Measurements from ENCODE around the gene CALHM4.
A peak's percentile ranks its signal among the peaks of the same experiment; 100 is the strongest.

Gene CALHM4, protein sequence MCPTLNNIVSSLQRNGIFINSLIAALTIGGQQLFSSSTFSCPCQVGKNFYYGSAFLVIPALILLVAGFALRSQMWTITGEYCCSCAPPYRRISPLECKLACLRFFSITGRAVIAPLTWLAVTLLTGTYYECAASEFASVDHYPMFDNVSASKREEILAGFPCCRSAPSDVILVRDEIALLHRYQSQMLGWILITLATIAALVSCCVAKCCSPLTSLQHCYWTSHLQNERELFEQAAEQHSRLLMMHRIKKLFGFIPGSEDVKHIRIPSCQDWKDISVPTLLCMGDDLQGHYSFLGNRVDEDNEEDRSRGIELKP

GRCh38 chr6:116553451-116553850 lies at the start of gene CALHM4:
Gene CALHM4, plus strand, starts transcription at chr6:116553751. Its CDS starts 43 bp downstream, at chr6:116553794.
- no peak for TF ChIP-seq CTCF (IDR thresholded peaks at IDR 0.05)

- TF ChIP-seq CTCF (IDR thresholded peaks at IDR 0.05) = no peak
Measured at GRCh38 chr6:116507324-116507723, 46.2 kb upstream of the CALHM4 start.

DNA sequence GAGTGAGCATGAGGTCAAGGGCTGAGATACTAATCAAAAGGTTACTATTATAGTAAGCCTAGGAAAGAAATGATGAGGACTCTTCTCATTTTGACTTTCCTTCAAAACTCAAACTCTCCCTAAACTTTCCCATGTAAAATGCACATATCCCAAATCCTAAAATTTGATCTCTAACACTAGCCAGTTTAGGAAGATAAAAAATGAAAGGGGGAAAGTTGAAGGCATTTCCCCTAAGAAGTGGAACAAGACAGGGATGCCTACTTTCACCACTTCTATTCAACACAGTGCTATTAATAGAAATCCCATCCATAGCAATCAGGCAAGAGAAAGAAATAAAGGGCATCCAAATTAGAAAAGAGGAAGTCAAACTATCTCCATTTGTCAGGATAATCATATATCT lies 45.0 kb upstream of the CALHM4 start:
- no peak for TF ChIP-seq CTCF (IDR thresholded peaks at IDR 0.05)

DNA sequence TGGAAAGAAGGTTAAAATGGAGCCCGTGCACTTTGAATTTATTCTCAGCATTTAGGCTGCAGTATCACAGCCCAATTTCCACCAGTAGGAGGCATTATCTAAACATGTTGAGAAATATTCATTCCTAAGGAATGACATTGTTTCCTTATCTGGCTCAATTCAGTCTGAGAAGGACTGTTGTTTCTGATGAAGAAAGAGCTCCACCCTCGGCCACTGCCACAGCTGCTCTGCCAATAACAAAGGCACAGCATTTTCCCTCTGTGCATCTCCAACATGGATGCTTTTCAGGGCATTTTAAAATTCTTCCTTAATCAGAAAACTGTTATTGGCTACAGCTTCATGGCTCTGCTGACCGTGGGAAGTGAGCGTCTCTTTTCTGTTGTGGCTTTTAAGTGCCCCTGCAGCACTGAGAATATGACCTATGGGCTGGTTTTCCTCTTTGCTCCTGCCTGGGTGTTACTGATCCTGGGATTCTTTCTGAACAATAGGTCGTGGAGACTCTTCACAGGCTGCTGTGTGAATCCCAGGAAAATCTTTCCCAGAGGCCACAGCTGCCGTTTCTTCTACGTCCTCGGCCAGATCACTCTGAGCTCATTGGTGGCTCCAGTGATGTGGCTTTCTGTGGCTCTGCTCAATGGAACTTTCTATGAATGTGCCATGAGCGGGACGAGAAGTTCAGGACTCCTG lies 42.0 kb upstream of the CALHM4 start, which contains the start of gene CALHM5:
Gene CALHM5, plus strand, starts transcription at position 216 of the 687 bp plus-strand sequence. Its CDS starts 58 bp downstream, at position 274.
- peak; percentile 68 for TF ChIP-seq CTCF (IDR thresholded peaks at IDR 0.05)

- TF ChIP-seq CTCF (IDR thresholded peaks at IDR 0.05) = no peak
Measured at GRCh38 chr6:116512111-116512559, 41.4 kb upstream of the CALHM4 start.

DNA sequence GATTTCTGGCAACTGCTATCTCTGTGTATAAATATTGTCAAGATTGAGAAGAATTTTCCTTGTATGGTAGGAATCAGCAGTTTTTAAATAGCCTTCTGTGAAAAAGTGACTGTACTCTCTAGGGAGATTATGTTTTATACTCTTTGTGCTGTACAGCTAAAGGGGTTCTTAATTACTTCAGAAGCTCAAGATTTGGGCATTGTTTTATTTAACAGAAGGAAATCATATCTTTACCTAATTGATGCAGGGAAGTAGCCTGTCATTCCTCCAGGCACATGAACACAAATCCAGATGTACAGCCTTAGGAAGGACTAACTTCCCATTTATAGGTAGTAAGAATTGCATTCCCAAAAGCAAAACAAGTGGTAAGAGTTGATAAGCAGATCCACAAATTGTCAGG lies 40.8 kb upstream of the CALHM4 start:
- TF ChIP-seq CTCF (IDR thresholded peaks at IDR 0.05) = no peak

DNA sequence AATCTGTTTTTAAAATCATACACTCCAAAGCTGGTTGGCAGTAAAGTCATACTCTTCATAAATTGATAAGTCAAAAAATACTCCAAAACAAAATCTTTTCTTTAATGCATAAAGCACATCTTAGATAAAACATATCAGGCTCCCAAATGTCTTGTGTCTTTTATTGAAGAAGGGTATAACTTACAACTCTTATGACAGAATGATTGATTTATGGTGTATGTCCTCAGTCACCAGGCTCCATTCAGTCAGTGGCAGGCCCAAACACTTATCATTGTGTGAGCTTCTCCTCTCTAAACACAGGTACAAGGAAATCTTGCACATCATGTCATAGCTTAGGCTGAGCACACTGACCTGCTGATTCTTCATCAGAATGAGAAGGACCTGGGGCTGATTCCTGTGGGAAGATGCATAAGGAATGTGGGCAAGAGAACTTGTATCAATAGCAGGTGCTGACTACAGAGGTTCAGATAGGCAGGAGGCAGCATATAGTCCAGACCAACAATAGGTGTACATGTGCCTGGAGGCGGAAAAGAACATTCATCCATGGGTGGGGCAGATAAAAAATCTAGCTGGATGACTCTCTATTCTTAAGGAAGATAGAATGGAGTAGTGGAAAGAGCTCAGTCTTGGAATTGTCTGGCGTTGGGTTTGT lies 40.2 kb upstream of the CALHM4 start:
- TF ChIP-seq CTCF (IDR thresholded peaks at IDR 0.05) = no peak
